Transverse colon (tissue), 3 donors: ENCODE measurements around the gene TTC1.

Experiments used
- CTCF ChIP-seq, 5 experiments: fragments of 200-600 bp in 3 of 5; fragments of 450-650 bp in 2 of 5; sonication (generic) in 3 of 5; IDR thresholded peaks; 1 replicate in 2 of 5; 2 replicates in 3 of 5; pipeline ENCODE4 v1.5.1; 2016 to 2017; ENCODE audit warnings: antibody characterized with exemption in 5 of 5, inconsistent platforms in 3 of 5, mild to moderate bottlenecking in 2 of 5, moderate library complexity in 1 of 5
- EP300 ChIP-seq: sonication (generic); formaldehyde crosslinking; IDR thresholded peaks from one replicate; pipeline ENCODE4 v1.6.1; 2017; ENCODE audit warnings: antibody characterized with exemption, low read depth

GRCh38 chr5:159971038-159971437 is 37.9 kb upstream of the TTC1 start:
- TF ChIP-seq EP300: no peak
- no peak for TF ChIP-seq CTCF (IDR thresholded peaks at IDR 0.05)
